H9 (cell line): Measurements from ENCODE around the gene GPC4. TPM values are rescaled to one million over a fixed set of nuclear protein-coding genes. Genes with fewer than 3 reads are reported as not detected.

Experiments
- DNase-seq: peaks from one replicate; pipeline ENCODE4 v3.0.0-alpha.2; 2017
- H2AFZ ChIP-seq: one replicate; pipeline ENCODE4 v1.6.1; 2013; ENCODE audit warnings: mild to moderate bottlenecking, low read length, control low read depth, moderate library complexity
- H2AK5ac ChIP-seq: 2 replicates; pipeline ENCODE4 v1.6.1; 2013; ENCODE audit warnings: low read length, control low read depth, mixed read lengths; ENCODE audit not compliant: insufficient read length
- H2BK120ac ChIP-seq: one replicate; pipeline ENCODE4 v1.6.1; 2013; ENCODE audit warnings: low read depth, mild to moderate bottlenecking, low read length, control low read depth, inconsistent platforms; ENCODE audit not compliant: poor library complexity, severe bottlenecking
- H2BK12ac ChIP-seq: 2 replicates; pipeline ENCODE4 v1.6.1; 2013; ENCODE audit warnings: low read length, control low read depth, mixed read lengths, low read depth; ENCODE audit not compliant: insufficient read length
- H2BK15ac ChIP-seq: 2 replicates; pipeline ENCODE4 v1.6.1; 2013; ENCODE audit warnings: low read depth, low read length, control low read depth
- H2BK20ac ChIP-seq: one replicate; pipeline ENCODE4 v1.6.1; 2013; ENCODE audit warnings: low read depth, mild to moderate bottlenecking, low read length, control low read depth, inconsistent platforms; ENCODE audit not compliant: poor library complexity, severe bottlenecking
- H2BK5ac ChIP-seq: 2 replicates; pipeline ENCODE4 v1.6.1; 2013; ENCODE audit warnings: low read length, control low read depth, mixed read lengths; ENCODE audit not compliant: insufficient read length
- H3K14ac ChIP-seq: 2 replicates; pipeline ENCODE4 v1.6.1; 2013; ENCODE audit warnings: low read length, control low read depth; ENCODE audit not compliant: insufficient read depth
- H3K18ac ChIP-seq: 2 replicates; pipeline ENCODE4 v1.6.1; 2013; ENCODE audit warnings: low read depth, mild to moderate bottlenecking, mixed read lengths, low read length, control low read depth; ENCODE audit not compliant: insufficient read length
- H3K23ac ChIP-seq: 2 replicates; pipeline ENCODE4 v1.6.1; 2013; ENCODE audit warnings: low read length, control low read depth, mixed read lengths, low read depth; ENCODE audit not compliant: insufficient read length
- H3K23me2 ChIP-seq: 2 replicates; pipeline ENCODE4 v1.6.1; 2013; ENCODE audit warnings: low read depth, mild to moderate bottlenecking, mixed read lengths, low read length, control low read depth; ENCODE audit not compliant: insufficient read length, poor library complexity, severe bottlenecking
- H3K27ac ChIP-seq: 2 replicates; pipeline ENCODE4 v1.5.1; 2013; ENCODE audit warnings: low read length, control low read depth, mixed read lengths, low read depth; ENCODE audit not compliant: insufficient read length
- H3K27me3 ChIP-seq: 2 replicates; pipeline ENCODE4 v1.6.1; 2013; ENCODE audit warnings: low read length, control low read depth, inconsistent platforms; ENCODE audit not compliant: insufficient read depth
- H3K4ac ChIP-seq: 2 replicates; pipeline ENCODE4 v1.6.1; 2013; ENCODE audit warnings: low read depth, mild to moderate bottlenecking, control low read depth, inconsistent platforms, low read length, moderate library complexity
- H3K4me1 ChIP-seq: 2 replicates; pipeline ENCODE4 v1.6.1; 2013; ENCODE audit warnings: low read length, control low read depth, inconsistent platforms; ENCODE audit not compliant: insufficient read depth
- H3K4me2 ChIP-seq: 2 replicates; pipeline ENCODE4 v1.6.1; 2013; ENCODE audit warnings: low read length, control low read depth, mixed read lengths; ENCODE audit not compliant: insufficient read length, insufficient read depth
- H3K56ac ChIP-seq: 2 replicates; pipeline ENCODE4 v1.6.1; 2013; ENCODE audit warnings: low read depth, mild to moderate bottlenecking, mixed read lengths, low read length, control low read depth; ENCODE audit not compliant: insufficient read length
- H3K79me1 ChIP-seq: 2 replicates; pipeline ENCODE4 v1.6.1; 2013; ENCODE audit warnings: low read depth, mild to moderate bottlenecking, moderate library complexity, low read length, control low read depth, inconsistent platforms; ENCODE audit not compliant: insufficient read depth, poor library complexity, severe bottlenecking
- H3K79me2 ChIP-seq: 2 replicates; pipeline ENCODE4 v1.6.1; 2013; ENCODE audit warnings: low read length, control low read depth, inconsistent platforms; ENCODE audit not compliant: insufficient read depth
- H3K9ac ChIP-seq: 2 replicates; pipeline ENCODE4 v1.6.1; 2013; ENCODE audit warnings: low read length, control low read depth, mixed read lengths; ENCODE audit not compliant: insufficient read length; ENCODE audit errors: extremely low read depth
- H3K9me3 ChIP-seq: one replicate; pipeline ENCODE4 v1.6.1; 2013; ENCODE audit warnings: low read depth, low read length, inconsistent platforms; ENCODE audit not compliant: control insufficient read depth
- H3T11ph ChIP-seq: one replicate; pipeline ENCODE4 v1.6.1; 2013; ENCODE audit warnings: mild to moderate bottlenecking, low read length, control low read depth, inconsistent platforms
- H4K20me1 ChIP-seq: one replicate; pipeline ENCODE4 v1.6.1; 2013; ENCODE audit not compliant: control insufficient read depth, insufficient read length, insufficient read depth
- H4K5ac ChIP-seq: 2 replicates; pipeline ENCODE4 v1.6.1; 2013; ENCODE audit warnings: low read depth, mild to moderate bottlenecking, mixed read lengths, low read length, control low read depth; ENCODE audit not compliant: insufficient read length
- H4K8ac ChIP-seq: replicated peaks from 2 replicates; pipeline ENCODE4 v1.6.1; 2013; ENCODE audit warnings: low read length, control low read depth, mixed read lengths, low read depth; ENCODE audit not compliant: insufficient read length
- H4K91ac ChIP-seq: 2 replicates; pipeline ENCODE4 v1.6.1; 2013; ENCODE audit warnings: low read depth, mild to moderate bottlenecking, moderate library complexity, mixed read lengths, low read length, control low read depth; ENCODE audit not compliant: insufficient read length
- H3K27ac Mint-ChIP-seq, 3 experiments: 2 replicates in 2 of 3; 3 replicates in 1 of 3; pipeline ENCODE4 v1.8.0; 2020 to 2021; ENCODE audit warnings: mixed read lengths in 3 of 3, mild to moderate bottlenecking in 1 of 3, moderate library complexity in 1 of 3
- H3K27me3 Mint-ChIP-seq: 2 replicates; pipeline ENCODE4 v1.8.0; 2021; ENCODE audit warnings: low read depth, mild to moderate bottlenecking, moderate library complexity, mixed read lengths
- H3K36me3 Mint-ChIP-seq, 3 experiments: 2 replicates in 2 of 3; 3 replicates in 1 of 3; pipeline ENCODE4 v1.8.0; 2020 to 2021; ENCODE audit warnings: low read depth in 3 of 3, mixed read lengths in 3 of 3; ENCODE audit not compliant: insufficient read depth in 1 of 3
- H3K4me1 Mint-ChIP-seq, 2 experiments: 2 replicates each; pipeline ENCODE4 v1.8.0; 2020; ENCODE audit warnings: mixed read lengths in 2 of 2
- H3K4me3 Mint-ChIP-seq, 2 experiments: 2 replicates in 1 of 2; 3 replicates in 1 of 2; pipeline ENCODE4 v1.8.0; 2020 to 2021; ENCODE audit warnings: mild to moderate bottlenecking in 2 of 2, mixed read lengths in 2 of 2, moderate library complexity in 1 of 2
- H3K9me3 Mint-ChIP-seq, 2 experiments: 2 replicates in 1 of 2; 3 replicates in 1 of 2; pipeline ENCODE4 v1.8.0; 2020; ENCODE audit warnings: mild to moderate bottlenecking in 2 of 2, mixed read lengths in 2 of 2, moderate library complexity in 1 of 2
- WGBS: extraction: QIAGEN DNeasy Blood & Tissue Kit; methylation state at CpG from one replicate; pipeline ENCODE4 v1.1.7; 2013; ENCODE audit warnings: missing lambda C conversion rate, low lambda C conversion rate, mixed read lengths; ENCODE audit not compliant: insufficient read length; ENCODE audit errors: extremely low coverage; 5-methylcytosine and 5-hydroxymethylcytosine counted together
- total RNA-seq: library from RNA; stranded (reverse); gene quantifications from 2 replicates; pipeline ENCODE4 v1.2.1, GENCODE V29; 2021
- TF ChIP-seq, protein P1 (sequence below): fragments of 200-600 bp; sonication (generic); conservative IDR thresholded peaks from 3 replicates; pipeline ENCODE4 v1.8.0; 2021; ENCODE audit warnings: antibody characterized with exemption, mild to moderate bottlenecking

GPC4 gene
- total RNA-seq, 1 experiment from 2014 or later: 416 TPM

DNA sequence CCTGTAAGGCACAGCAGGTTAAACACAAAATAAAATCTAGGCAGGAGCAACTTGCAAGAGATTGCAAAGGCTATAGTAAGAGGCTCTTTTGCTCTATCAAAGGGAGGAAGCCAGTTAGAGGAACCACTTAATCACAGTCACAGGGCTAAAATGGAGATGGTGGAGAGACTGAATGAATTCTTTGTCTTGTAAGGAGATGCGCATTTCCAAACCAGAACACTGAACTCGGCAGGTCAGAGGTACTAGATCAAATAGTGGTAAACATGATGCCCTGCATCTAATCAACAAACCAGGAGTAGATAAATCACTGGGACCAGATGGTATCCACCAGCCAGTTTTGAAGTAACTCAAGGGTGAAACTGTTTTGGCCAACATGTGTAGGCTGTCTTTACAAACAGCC is 55.8 kb downstream of the GPC4 start:
- Histone ChIP-seq H3K27me3 (no peaks in the 10 kb centered on the region), H4K20me1 (no peaks in the 10 kb centered on the region), H3K23ac (no peak overlapping the region), H4K8ac (no peak overlapping the region), H3K4ac (no peak overlapping the region), H3K9ac (no peak overlapping the region), H3K4me2 (peak overlapping the region; percentile 77), H3K4me1 (peaks cover 18% of the 10 kb centered on the region), H3K18ac (no peak overlapping the region), H2BK5ac (no peak overlapping the region), H3K23me2 (no peaks in the 10 kb centered on the region), H2AFZ (no peak overlapping the region), H3T11ph (no peak overlapping the region), H3K56ac (no peak overlapping the region), H3K79me2 (peaks cover 49% of the 10 kb centered on the region), H2BK120ac (no peak overlapping the region), H4K5ac (no peak overlapping the region), H3K14ac (no peak overlapping the region), H3K27ac (peak overlapping the region; percentile 70), H3K9me3 (no peaks in the 10 kb centered on the region), H2AK5ac (no peak overlapping the region), H4K91ac (no peak overlapping the region), H3K79me1 (no peaks in the 10 kb centered on the region), H2BK15ac (no peak overlapping the region), H2BK12ac (no peak overlapping the region), H2BK20ac (no peak overlapping the region)
- H3K27ac Mint-ChIP-seq: peak overlapping the region in 2 of 3 experiments; percentile 64 to 96; a peak in 4 of 7 replicates
- H3K4me3 Mint-ChIP-seq: peak overlapping the region in 1 of 2 experiments; percentile 61; a peak in 3 of 5 replicates
- H3K9me3 Mint-ChIP-seq: no peaks in the 10 kb centered on the region
- H3K4me1 Mint-ChIP-seq: peaks cover 69 to 78% of the 10 kb centered on the region in 2 experiments
- H3K36me3 Mint-ChIP-seq: peaks cover 22 to 29% (median 27%) of the 10 kb centered on the region in 3 experiments; a peak in 6 of 7 replicates
- DNase-seq: peak; percentile 34
- H3K27me3 Mint-ChIP-seq: no peaks in the 10 kb centered on the region
- WGBS: no CpG with 5 or more reads among the region's 2 CpGs
- TF ChIP-seq, protein P1, sequence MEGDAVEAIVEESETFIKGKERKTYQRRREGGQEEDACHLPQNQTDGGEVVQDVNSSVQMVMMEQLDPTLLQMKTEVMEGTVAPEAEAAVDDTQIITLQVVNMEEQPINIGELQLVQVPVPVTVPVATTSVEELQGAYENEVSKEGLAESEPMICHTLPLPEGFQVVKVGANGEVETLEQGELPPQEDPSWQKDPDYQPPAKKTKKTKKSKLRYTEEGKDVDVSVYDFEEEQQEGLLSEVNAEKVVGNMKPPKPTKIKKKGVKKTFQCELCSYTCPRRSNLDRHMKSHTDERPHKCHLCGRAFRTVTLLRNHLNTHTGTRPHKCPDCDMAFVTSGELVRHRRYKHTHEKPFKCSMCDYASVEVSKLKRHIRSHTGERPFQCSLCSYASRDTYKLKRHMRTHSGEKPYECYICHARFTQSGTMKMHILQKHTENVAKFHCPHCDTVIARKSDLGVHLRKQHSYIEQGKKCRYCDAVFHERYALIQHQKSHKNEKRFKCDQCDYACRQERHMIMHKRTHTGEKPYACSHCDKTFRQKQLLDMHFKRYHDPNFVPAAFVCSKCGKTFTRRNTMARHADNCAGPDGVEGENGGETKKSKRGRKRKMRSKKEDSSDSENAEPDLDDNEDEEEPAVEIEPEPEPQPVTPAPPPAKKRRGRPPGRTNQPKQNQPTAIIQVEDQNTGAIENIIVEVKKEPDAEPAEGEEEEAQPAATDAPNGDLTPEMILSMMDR: no peak
